NK-92 treated with Interleukin-12 subunit alpha and Interleukin-12 subunit beta, amount 100 ng/mL, for 24 hours (cell line): ENCODE results near the gene AQP12A.

ENCODE experiments used
- DNase-seq: peaks from one replicate; lab custom pipeline; 2025; lab: John Stamatoyannopoulos, UW

The AQP12A gene

GRCh38 chr2:240708457-240708856 is 16.8 kb downstream of the AQP12A start:
- DNase-seq = no peak

- no peak for DNase-seq
Observed at GRCh38 chr2:240711296-240711695, 19.6 kb downstream of the AQP12A start.

- DNase-seq = no peak
Observed at GRCh38 chr2:240711701-240712100, 20.0 kb downstream of the AQP12A start.

- DNase-seq = no peak
Observed at GRCh38 chr2:240712121-240712520, 20.5 kb downstream of the AQP12A start.

- no peak for DNase-seq
Observed at GRCh38 chr2:240713071-240713927, 21.6 kb downstream of the AQP12A start.

- DNase-seq = no peak
Observed at GRCh38 chr2:240713928-240714746, 22.5 kb downstream of the AQP12A start.

- no peak for DNase-seq
Observed at GRCh38 chr2:240714747-240715725, 23.4 kb downstream of the AQP12A start.

GRCh38 chr2:240716130-240716798 is 24.6 kb downstream of the AQP12A start:
- no peak for DNase-seq

- no peak for DNase-seq
Observed at GRCh38 chr2:240717181-240717641, 25.5 kb downstream of the AQP12A start.

- DNase-seq = no peak
Observed at GRCh38 chr2:240717681-240718581, 26.3 kb downstream of the AQP12A start.

GRCh38 chr2:240718896-240719490 is 27.3 kb downstream of the AQP12A start:
- no peak for DNase-seq

GRCh38 chr2:240719676-240720545 is 28.2 kb downstream of the AQP12A start:
- no peak for DNase-seq

GRCh38 chr2:240720686-240721595 is 29.3 kb downstream of the AQP12A start:
- no peak for DNase-seq

GRCh38 chr2:240721596-240722180 is 30.0 kb downstream of the AQP12A start:
- DNase-seq = no peak

GRCh38 chr2:240722376-240722775 is 30.7 kb downstream of the AQP12A start:
- no peak for DNase-seq

- DNase-seq = no peak
Observed at GRCh38 chr2:240722796-240723735, 31.4 kb downstream of the AQP12A start.
